Glutamatergic neuron (in vitro differentiated cells): ENCODE measurements around the gene GRB2. TPM values are rescaled to one million over a fixed set of nuclear protein-coding genes. Genes with fewer than 3 reads are reported as not detected.

Experiments used
- DNase-seq: peaks from one replicate; pipeline ENCODE4 v3.0.0; 2022
- H3K27ac Mint-ChIP-seq: one replicate; pipeline ENCODE4 v1.8.0; 2020; ENCODE audit warnings: mild to moderate bottlenecking, mixed read lengths, inconsistent platforms; ENCODE audit not compliant: unreplicated experiment
- H3K27me3 Mint-ChIP-seq: one replicate; pipeline ENCODE4 v1.8.0; 2020; ENCODE audit warnings: mild to moderate bottlenecking, moderate library complexity, mixed read lengths, inconsistent platforms; ENCODE audit not compliant: unreplicated experiment
- H3K36me3 Mint-ChIP-seq: one replicate; pipeline ENCODE4 v1.8.0; 2020; ENCODE audit warnings: mild to moderate bottlenecking, mixed read lengths, inconsistent platforms; ENCODE audit not compliant: unreplicated experiment
- H3K4me1 Mint-ChIP-seq: one replicate; pipeline ENCODE4 v1.8.0; 2020; ENCODE audit warnings: mild to moderate bottlenecking, low read depth, mixed read lengths, inconsistent platforms; ENCODE audit not compliant: unreplicated experiment
- H3K4me3 Mint-ChIP-seq: one replicate; pipeline ENCODE4 v1.8.0; 2020; ENCODE audit warnings: mild to moderate bottlenecking, mixed read lengths, inconsistent platforms; ENCODE audit not compliant: unreplicated experiment
- H3K9me3 Mint-ChIP-seq: one replicate; pipeline ENCODE4 v1.8.0; 2020; ENCODE audit warnings: mild to moderate bottlenecking, moderate library complexity, mixed read lengths, inconsistent platforms; ENCODE audit not compliant: unreplicated experiment
- total RNA-seq: library from RNA; stranded (reverse); fragmentation: NEBNext Ultra II Directional; extraction: Animal tissue kit (Norgen Biotek cat#: 25700); gene quantifications from one replicate; pipeline ENCODE4 v1.2.1, GENCODE V29; 2021; ENCODE audit not compliant: unreplicated experiment
- TF ChIP-seq, protein P1 (sequence below): fragments of 200-600 bp; sonication (generic); IDR thresholded peaks from one replicate; pipeline ENCODE4 v1.5.0; 2021; ENCODE audit not compliant: partially characterized antibody, unreplicated experiment

The GRB2 gene
- total RNA-seq, 1 donor from 2014 or later, result 148 TPM

GRCh38 chr17:75327757-75328156 is 77.7 kb downstream of the GRB2 start:
- Mint-ChIP-seq H3K4me3 (no peak overlapping the region), H3K36me3 (no peaks in the 10 kb centered on the region), H3K27ac (no peak overlapping the region), H3K4me1 (peaks cover 4% of the 10 kb centered on the region), H3K27me3 (peaks cover 3% of the 10 kb centered on the region), H3K9me3 (no peaks in the 10 kb centered on the region)
- TF ChIP-seq, protein P1, sequence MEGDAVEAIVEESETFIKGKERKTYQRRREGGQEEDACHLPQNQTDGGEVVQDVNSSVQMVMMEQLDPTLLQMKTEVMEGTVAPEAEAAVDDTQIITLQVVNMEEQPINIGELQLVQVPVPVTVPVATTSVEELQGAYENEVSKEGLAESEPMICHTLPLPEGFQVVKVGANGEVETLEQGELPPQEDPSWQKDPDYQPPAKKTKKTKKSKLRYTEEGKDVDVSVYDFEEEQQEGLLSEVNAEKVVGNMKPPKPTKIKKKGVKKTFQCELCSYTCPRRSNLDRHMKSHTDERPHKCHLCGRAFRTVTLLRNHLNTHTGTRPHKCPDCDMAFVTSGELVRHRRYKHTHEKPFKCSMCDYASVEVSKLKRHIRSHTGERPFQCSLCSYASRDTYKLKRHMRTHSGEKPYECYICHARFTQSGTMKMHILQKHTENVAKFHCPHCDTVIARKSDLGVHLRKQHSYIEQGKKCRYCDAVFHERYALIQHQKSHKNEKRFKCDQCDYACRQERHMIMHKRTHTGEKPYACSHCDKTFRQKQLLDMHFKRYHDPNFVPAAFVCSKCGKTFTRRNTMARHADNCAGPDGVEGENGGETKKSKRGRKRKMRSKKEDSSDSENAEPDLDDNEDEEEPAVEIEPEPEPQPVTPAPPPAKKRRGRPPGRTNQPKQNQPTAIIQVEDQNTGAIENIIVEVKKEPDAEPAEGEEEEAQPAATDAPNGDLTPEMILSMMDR, result no peak
- no peak for DNase-seq

DNA sequence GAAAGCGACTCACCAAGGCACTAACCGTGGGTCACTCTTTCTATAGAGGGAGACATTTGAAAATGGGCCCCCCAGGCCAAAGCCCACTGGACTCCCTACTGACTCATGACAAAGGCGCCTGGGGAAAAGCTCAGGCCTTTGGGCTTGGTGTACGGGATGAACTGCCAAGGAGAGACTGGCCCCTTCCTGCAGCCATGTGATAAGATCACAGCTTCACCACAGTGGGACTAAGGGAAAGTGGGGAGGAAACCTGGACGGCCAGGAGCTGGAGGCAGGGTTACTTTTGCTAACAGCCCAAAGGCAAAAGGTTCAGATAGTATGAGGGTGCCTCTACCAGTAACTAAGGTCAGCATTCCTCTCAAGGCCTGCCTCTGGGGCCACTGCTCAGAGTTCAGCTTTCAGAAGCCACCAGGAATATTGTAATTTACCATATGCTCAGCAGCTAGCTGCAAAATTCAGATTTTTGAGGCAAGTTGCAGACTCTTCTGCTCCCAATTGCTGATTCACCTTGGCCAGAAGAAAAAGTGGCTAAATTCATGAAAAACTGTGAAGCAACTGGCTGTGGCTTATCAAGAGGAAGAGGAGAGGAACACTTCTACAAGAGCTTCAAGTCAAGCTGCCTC is 79.1 kb downstream of the GRB2 start:
- H3K9me3 Mint-ChIP-seq, result no peaks in the 10 kb centered on the region
- peak overlapping the region; percentile 55 for H3K27ac Mint-ChIP-seq
- H3K4me1 Mint-ChIP-seq, result peaks cover 4% of the 10 kb centered on the region
- H3K4me3 Mint-ChIP-seq, result no peak overlapping the region
- no peaks in the 10 kb centered on the region for H3K36me3 Mint-ChIP-seq
- TF ChIP-seq, protein P1, result no peak
- DNase-seq, result no peak
- H3K27me3 Mint-ChIP-seq, result peaks cover 3% of the 10 kb centered on the region

DNA sequence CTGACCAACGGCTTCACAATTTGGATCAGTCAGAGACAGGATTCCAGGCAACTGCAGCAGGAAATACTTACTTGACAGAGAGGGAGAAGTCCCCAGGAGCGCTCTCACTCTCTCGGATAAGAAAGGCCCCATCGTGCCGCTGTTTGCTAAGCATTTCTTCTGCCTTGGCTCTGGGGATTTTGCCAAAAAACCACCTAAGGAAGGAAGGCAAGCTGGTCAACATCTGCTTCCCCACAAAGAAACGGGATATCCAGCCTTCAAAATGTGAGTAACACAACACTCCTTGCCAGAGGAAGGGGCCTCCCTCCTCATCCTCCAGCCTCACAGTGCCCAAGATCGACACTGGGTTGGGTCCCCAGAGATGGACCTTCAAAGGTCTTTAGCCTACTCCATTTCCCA is 79.7 kb downstream of the GRB2 start:
- H3K27ac Mint-ChIP-seq, result peak overlapping the region; percentile 55
- TF ChIP-seq, protein P1, result no peak
- H3K4me3 Mint-ChIP-seq, result no peak overlapping the region
- peaks cover 3% of the 10 kb centered on the region for H3K27me3 Mint-ChIP-seq
- H3K4me1 Mint-ChIP-seq, result peaks cover 4% of the 10 kb centered on the region
- no peaks in the 10 kb centered on the region for H3K9me3 Mint-ChIP-seq
- no peaks in the 10 kb centered on the region for H3K36me3 Mint-ChIP-seq
- no peak for DNase-seq

DNA sequence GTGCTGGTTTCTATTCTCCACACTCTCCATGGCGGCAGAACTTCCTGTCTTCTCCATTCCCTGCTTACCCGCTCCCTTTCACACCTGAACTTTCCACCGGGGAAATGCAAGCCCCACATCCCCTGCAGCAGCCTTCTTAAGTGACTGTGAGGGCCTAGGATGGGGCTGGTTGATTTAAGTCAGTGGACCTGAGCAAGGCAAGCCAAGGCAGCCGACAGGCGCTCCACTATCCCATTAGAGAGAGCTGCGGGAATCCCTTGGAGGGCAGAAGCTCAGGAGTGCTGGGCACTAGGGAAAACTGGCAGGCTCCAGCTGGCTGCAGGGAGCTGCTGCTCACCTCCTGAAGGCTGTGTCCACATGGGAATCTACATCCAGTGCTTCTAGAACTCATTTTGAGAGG is 80.1 kb downstream of the GRB2 start:
- Mint-ChIP-seq H3K27ac (peak overlapping the region; percentile 55), H3K9me3 (no peaks in the 10 kb centered on the region), H3K27me3 (peaks cover 3% of the 10 kb centered on the region), H3K4me1 (peaks cover 7% of the 10 kb centered on the region), H3K36me3 (no peaks in the 10 kb centered on the region), H3K4me3 (no peak overlapping the region)
- DNase-seq, result no peak
- TF ChIP-seq, protein P1, result no peak

DNA sequence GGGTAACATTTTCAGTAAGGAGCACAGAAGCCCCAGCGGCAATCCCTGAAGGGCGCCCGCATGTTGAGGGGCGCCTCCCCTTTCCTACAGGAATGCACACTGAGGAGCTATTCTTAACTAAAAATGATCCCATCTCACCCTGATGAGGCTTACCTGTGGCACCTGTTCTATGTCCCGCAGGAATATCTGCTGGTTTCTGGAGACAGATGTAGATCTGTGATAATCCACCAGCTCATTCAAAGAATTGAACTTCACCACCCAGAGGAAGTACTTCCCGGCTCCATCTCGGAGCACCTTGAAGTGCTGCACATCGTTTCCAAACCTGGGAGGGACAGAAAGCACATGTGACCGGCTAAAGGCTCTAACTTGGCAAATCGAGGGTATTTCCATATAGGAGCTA is 84.0 kb downstream of the GRB2 start:
- no peak overlapping the region for H3K27ac Mint-ChIP-seq
- H3K36me3 Mint-ChIP-seq, result no peaks in the 10 kb centered on the region
- H3K9me3 Mint-ChIP-seq, result peaks cover 6% of the 10 kb centered on the region
- peaks cover 10% of the 10 kb centered on the region for H3K4me1 Mint-ChIP-seq
- no peak for DNase-seq
- no peak overlapping the region for H3K4me3 Mint-ChIP-seq
- TF ChIP-seq, protein P1, result no peak
- no peaks in the 10 kb centered on the region for H3K27me3 Mint-ChIP-seq
